Measurements from ENCODE around the gene KIR2DL1.
"Not testable (repeated sequence)": the region's sequence is repeated elsewhere in the genome, so short reads cannot be mapped to it uniquely, and the experiment has no call there.

KIR2DL1 gene

DNA sequence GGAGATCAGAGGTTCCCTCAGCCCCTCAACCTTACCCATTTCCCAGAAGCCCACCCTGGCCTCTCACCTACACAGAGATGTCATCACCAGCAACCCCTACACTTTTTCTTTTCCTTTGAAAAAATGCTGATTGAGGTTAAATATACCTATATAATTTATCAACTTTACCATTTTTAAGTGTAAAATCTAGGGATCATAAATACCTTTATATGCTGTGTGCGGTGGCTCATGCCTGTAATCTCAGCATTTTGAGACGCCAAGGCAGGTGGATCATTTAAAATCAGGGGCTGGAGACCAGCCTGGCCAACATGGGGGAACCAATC lies 36.9 kb downstream of the KIR2DL1 start:
- H3K4me3 ChIP-seq (ENCODE audit: low read length): no peak overlapping the region
- DNase-seq (ENCODE audit: low read depth, low spot score): no peak

DNA sequence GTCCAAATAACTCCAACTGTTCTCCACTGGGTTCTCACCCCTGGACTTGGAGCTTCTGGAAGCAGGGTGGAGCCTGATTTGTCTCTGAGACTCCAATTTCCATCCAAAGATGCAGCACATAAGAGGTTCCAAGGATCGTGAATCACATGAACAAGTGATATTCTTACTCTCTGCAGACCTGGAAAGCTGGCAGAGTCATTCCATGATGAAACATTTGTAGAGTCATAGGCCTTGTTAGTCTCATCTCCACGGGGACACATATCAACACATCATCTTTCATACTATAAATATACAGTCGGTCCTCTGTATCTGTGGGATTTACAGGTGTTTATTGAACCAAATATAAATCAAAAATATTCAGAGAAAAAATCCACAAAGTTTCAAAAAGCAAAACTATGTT lies 45.0 kb downstream of the KIR2DL1 start:
- not testable (repeated sequence) for DNase-seq (ENCODE audit: low read depth, low spot score); H3K4me3 ChIP-seq (ENCODE audit: low read length)

- not testable (repeated sequence) for H3K4me3 ChIP-seq (ENCODE audit: low read length); DNase-seq (ENCODE audit: low read depth, low spot score)
Measured at GRCh38 chr19:54816251-54816650, 46.7 kb downstream of the KIR2DL1 start, which contains the start of gene KIR3DL1. TSS of gene KIR3DL1 (plus strand) at chr19:54816468.

GRCh38 chr19:54817670-54818536 lies 48.3 kb downstream of the KIR2DL1 start:
- no peak for DNase-seq (ENCODE audit: low read depth, low spot score)

DNA sequence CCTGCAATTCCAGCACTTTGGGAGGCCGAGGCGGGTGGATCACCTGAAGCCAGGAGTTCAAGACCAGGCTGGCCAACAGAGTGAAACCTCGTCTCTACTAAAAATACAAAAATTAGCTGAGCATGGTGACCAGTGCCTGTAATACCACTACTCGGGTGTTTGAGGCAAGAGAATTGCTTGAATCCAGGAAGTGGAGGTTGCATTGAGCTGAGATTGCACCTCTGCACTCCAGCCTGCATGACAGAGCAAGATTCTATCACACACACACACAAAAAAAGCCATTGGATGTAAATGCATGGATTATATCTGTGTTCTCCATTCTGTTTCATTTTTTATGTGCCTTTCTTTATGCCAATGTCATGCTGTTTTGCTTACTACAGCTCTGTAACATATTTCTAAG lies 54.8 kb downstream of the KIR2DL1 start:
- not testable (repeated sequence) for DNase-seq (ENCODE audit: low read depth, low spot score); H3K4me3 ChIP-seq (ENCODE audit: low read length)

More at GRCh38 chr19:54817670-54818536, 48.3 kb downstream of the KIR2DL1 start:
- H3K4me3 ChIP-seq (ENCODE audit: low read length): no peak overlapping the region

DNA sequence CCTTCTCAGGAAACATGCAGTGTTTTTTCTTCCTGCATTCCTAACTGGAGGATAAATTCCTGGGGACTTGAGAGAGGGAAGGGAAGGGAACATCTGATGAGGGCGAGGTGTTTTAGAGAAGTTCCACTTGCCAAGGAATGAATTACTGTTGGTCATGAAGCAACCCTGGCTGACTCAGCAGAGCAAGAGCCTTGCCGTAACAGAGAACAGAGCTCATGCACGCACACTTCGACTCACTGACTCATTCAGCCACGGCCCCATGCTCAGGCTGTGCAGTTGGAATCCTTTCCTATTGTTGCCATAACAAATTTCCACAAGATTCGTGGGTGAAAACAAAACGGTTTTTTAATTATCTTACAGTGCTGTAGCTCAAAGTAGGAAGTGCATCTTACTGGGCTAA lies 55.7 kb downstream of the KIR2DL1 start:
- DNase-seq (ENCODE audit: low read depth, low spot score); H3K4me3 ChIP-seq (ENCODE audit: low read length): not testable (repeated sequence)

DNA sequence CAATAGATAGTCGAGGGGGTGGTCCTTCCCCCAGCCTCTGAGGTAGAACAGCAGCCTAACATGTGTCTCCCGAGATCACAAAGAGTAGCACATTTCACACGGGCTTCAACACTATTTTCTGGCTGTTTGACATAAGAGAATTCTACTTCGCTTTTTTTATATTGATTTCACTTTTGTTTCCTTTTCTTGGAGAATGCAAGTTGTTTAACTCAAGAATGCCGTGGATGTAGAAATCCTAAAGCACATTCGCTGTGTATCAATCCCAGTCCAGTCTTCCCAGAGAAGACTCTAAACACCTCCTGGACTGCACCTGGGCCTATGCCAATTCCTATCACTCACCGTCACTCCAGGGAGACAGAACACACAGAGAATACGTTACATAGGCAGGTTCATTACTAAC lies 58.5 kb downstream of the KIR2DL1 start:
- not testable (repeated sequence) for DNase-seq (ENCODE audit: low read depth, low spot score); H3K4me3 ChIP-seq (ENCODE audit: low read length)

GRCh38 chr19:54832496-54832895 lies 62.9 kb downstream of the KIR2DL1 start, which contains the start of gene KIR2DS4:
TSS of gene KIR2DS4 (plus strand) at chr19:54832676.
- not testable (repeated sequence) for H3K4me3 ChIP-seq (ENCODE audit: low read length)

More at GRCh38 chr19:54832496-54832895, 62.9 kb downstream of the KIR2DL1 start, which contains the start of gene KIR2DS4:
- not testable (repeated sequence) for DNase-seq (ENCODE audit: low read depth, low spot score)
